ENCODE measurements around the gene PGAP3.

DNA sequence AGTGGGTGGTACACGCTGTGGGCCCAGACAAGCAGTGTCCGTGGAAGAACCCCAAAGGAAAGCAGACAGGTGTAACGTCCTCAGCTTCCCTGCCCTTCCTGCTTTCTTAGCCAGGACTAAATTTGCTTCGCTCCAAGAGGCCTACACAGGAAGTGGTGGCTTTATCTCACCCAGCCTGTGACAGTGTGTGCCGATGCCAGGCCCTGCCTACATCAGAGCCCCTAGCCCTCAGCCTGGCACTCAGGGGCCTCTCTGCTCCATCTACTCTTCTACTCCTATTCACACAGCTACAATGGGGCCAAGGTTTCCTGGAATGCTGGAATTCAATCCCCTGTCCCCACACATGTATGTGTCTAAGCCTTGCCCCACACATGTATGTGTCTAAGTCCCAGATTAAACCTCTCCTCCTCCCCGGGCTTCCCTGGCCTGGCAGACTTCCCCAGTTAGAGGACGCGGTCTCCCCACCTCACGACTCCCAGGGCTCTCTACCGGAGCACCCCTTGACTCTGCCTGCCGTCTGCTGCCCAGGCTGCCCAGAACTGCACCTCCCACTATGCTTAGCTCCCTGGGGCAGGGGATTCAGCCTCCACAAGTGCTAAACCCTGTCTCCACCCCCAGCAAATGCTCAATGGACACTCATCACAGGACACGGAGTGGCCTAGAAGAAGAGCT is 8.2 kb downstream of the PGAP3 start:
- TF ChIP-seq, protein P1, sequence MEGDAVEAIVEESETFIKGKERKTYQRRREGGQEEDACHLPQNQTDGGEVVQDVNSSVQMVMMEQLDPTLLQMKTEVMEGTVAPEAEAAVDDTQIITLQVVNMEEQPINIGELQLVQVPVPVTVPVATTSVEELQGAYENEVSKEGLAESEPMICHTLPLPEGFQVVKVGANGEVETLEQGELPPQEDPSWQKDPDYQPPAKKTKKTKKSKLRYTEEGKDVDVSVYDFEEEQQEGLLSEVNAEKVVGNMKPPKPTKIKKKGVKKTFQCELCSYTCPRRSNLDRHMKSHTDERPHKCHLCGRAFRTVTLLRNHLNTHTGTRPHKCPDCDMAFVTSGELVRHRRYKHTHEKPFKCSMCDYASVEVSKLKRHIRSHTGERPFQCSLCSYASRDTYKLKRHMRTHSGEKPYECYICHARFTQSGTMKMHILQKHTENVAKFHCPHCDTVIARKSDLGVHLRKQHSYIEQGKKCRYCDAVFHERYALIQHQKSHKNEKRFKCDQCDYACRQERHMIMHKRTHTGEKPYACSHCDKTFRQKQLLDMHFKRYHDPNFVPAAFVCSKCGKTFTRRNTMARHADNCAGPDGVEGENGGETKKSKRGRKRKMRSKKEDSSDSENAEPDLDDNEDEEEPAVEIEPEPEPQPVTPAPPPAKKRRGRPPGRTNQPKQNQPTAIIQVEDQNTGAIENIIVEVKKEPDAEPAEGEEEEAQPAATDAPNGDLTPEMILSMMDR (IDR thresholded peaks at IDR 0.05) = no peak
- no peak for TF ChIP-seq SIN3A (IDR thresholded peaks at IDR 0.05; ENCODE audit: borderline replicate concordance, insufficient read depth, low read depth, low read length)
